ENCODE data around the gene SEPTIN6.
A peak's percentile ranks its signal among the peaks of the same experiment; 100 is the strongest.

SEPTIN6 gene

DNA sequence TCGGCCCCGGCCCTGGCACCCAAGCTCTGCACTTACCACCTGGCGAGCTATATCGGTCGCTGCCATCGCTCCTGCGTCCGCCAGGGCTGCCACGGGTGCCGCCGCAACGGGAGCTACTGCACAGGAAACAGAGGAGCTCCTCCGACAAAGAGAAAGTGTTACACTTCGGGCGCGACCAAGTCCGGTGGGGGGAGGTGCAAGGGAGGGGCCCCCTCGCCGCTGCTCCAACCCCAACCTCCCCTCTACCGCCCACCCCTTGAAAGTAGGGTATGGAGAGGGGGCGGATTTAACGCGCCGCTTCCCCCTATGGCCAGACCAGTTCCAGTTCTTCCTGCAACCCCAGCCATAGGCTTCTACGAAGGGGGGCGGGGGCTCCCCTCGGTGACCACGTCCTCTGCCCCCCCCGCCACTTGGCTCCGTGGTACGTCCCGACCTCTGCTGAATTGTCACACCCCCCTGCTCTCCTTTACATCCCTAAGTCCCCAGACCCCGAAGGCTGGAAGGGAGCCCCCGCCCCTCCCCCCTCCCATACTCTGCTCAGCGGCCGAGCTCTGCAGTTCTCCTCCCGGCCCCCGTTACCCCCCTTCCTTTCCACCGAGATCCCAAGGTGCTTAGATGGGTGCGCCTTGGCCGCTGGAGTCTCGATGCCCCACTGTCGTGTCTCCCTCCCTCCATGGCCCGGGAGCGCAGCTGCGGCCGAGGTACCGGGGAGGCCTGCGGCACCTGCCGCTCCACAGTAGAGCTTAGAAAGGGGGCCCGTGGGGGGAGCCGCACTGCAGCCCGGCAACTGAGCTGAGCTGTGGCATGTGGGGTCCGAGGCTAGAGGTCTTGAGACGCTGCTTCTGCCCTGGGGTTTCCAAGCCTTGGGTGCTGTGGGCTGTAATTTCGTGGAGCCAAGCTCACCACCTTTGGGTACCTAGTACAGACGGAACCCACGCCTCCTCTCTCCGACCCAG lies at the start of gene SEPTIN6:
TSS of gene SEPTIN6 (minus strand) at position 129 of the 956 bp plus-strand sequence. CDS start at position 66, 63 bp downstream.
- DNase-seq (ENCODE audit: low spot score), result peak; percentile 88

DNA sequence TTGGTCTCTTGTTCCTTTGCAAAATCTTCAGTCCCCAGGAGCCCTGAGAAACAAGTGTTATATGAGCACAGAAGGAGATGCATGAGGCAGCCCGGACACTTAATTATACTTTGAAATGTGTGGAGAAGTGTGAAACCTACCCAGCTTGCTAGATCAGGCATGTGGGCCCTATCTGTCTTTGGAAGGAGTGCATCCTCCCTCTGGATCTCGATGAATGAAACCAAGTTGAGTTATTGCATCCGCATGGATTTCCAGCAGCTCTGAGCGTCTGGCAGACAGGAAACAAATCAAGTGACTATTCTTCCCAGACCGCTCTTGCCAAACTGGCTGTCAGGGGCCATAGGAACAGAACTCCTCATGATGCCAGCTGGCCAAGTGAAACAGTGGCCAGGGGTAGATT lies 45.8 kb upstream of the SEPTIN6 start:
- DNase-seq (ENCODE audit: low spot score), result no peak

DNA sequence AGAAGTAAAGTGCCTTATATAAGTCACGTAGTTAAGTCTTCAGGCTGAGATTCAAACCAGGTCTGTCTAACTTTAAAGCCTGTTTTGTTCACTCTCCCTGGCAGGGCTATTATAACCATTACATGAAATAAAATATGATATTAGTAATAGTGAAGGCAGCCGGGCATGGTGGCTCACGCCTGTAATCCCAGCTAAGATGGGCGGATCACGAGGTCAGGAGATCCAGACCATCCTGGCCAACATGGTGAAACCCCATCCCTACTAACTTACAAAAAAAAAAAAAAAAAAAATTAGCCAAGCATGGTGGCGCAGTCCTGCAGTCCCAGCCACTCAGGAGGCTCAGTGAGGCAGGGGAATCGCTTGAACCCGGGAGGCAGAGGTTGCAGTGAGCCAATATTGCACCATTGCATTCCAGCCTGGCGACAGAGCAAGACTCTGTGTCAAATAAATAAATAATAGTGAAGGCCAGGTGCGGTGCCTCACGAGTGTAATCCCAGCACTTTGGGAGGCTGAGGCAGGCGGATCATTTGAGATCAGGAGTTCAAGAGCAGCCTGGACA lies 43.3 kb upstream of the SEPTIN6 start:
- DNase-seq (ENCODE audit: low spot score), result no peak

DNA sequence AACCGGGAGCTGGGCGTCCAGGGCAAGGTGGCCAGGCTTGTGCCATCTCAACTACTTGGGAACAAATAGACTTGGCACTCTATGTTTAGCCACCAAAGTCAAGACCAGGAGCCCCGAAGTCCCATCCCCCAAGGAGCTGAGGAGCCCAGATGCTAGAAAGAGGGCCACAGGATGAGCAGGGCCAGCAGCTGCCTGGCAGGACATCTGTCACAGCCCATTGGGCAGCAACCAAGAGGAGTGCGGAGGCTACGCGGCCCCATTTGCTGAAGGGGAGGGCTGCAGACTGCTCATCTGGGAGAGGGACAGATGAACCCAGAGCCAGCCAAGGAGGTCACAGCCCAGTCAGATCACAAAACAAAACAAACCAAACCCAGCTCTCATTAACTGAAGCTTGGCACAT lies 42.5 kb upstream of the SEPTIN6 start:
- DNase-seq (ENCODE audit: low spot score), result no peak

DNA sequence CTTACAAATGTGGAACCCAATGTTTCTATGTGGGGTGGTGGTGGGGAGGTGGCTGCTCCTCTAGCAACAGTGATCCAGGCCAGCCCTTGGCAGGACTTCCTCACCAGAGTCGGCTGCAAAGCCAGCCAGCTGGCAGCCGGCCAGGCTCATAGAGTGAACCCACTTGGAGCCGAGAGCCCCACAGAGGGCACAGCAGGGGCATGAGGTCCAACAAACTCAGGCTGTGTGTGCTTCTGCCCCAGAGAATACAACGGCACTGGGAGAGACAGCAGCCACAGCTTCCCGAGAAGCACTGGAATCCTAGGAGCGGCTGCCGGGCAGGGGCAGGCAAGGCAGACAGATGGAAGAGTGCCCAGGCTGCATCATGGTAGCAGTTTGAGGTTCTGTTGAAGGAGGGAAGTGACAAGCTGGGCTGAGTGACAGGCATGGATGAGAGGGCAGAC lies 42.0 kb upstream of the SEPTIN6 start:
- no peak for DNase-seq (ENCODE audit: low spot score)

DNA sequence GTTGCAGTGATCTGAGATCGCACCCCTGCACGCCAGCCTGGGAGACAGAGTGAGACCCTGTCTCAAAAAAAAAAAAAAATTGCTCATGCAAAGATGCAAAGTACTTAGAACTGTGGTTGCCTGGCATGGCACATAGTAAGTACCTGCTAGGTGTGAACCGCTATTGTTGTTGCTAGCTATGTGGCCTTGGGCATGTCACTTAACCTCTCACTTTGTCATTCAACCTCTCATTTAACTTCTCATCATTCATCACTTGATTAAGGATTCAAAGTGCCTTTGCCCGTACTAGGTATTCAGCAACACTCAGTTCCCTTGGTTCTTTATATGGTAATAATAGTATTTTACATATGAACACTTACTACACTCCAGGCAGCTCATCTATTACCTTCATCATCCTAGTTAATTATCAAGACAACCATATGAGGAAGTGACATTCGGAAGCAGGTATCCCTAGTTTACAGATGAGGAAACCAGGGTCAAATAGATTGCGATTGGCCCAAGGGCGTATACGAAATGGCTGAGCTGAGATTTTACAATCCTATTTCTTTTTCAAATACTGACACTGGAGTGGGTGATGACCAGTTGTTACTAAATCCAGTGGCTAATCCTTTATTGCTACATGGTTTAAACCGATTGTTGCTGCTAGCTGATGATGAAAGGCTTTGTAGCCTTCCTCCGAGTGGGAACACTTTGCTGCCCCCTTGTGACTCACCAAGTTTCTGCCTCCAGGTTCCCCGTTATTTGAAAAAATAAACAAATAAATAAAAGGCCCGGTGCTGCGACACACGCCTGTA lies 36.6 kb upstream of the SEPTIN6 start:
- DNase-seq (ENCODE audit: low spot score), result peak; percentile 74

DNA sequence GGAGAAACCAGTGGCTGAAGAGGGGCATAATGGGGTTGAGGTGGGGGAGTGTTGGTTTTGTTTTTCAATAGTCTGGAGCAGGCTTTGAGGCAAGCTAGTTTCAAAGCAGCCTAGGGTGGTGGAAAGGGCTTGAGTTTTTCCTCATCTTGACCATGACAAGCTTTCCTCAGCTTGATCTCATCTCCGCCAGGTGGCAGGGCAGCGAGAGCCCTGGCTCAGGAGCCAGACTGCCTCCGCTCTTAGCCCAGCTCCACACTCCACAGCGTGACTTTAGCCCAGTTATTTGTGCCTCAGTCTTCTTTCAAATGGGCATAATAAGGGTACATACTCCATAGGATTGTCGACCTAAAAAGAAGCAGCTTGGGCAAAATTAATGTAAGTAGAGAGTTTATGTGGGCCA lies 35.5 kb upstream of the SEPTIN6 start:
- DNase-seq (ENCODE audit: low spot score), result no peak

DNA sequence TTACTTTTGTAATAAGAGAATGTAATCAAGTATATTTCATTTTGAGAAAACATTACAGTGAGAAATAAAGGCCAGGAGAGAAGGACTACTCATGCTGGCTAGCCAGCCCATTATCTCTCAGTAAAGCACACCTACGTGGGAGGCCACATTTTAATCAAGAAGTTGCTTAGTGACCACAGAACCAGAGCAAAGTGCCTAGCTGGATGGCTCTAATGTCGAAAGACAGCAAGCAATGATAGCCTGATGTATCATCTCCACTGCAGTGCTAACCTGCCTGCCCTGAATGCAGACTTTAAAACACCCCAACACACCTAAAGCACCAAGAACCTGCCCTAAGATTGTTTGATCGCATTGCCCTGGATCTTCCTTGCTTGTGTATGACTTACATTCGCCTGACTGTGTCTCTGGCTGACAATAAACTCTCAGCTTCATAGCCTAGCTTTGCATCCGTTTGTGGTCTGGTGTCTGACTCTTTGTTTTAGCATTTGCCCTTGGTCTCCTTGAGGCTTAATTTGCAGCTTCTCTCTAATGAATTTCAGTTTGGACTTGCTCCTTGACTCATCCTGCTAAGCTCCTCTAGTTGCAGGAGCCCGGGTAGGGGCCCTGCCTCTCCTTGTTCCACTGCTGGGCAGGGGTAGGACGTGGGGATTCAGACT lies 34.1 kb upstream of the SEPTIN6 start:
- DNase-seq (ENCODE audit: low spot score), result peak; percentile 49

DNA sequence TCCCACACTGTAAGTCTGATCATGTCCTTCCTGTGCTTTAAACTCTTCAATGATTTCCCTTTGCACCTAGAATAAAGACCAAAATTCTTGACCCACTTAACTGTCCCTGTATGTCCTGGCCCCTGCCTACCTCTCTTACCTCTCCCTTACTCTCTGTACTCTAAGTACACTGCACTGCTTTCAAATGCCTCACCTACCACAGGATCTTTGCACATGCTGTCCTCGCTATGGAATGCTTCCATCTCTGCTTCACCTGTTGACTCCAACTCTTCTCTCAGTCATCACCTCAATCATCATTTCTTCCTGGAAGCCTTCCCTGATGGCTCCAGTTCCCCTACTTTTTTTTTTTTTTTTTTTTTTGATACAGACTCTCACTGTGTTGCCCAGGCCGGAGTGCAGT lies 29.0 kb upstream of the SEPTIN6 start:
- no peak for DNase-seq (ENCODE audit: low spot score)

DNA sequence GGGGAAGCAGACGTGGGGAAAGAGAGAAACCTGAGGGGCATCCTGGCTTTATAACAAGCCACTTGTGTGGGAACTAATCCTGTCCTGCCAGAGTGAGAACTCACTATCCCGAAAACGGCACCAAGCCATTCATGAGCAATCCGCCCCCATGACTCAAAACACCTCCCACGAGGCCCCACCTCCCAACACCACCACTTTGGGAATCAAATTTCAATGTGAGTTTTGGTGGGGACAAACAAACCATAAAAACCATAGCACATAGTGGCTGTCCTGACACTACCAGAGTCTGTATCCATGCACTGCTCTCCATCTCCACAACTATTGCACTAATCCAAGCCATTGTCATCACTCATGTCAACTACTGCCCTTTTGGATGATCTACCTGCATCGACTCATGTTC lies 28.5 kb upstream of the SEPTIN6 start:
- DNase-seq (ENCODE audit: low spot score), result no peak

DNA sequence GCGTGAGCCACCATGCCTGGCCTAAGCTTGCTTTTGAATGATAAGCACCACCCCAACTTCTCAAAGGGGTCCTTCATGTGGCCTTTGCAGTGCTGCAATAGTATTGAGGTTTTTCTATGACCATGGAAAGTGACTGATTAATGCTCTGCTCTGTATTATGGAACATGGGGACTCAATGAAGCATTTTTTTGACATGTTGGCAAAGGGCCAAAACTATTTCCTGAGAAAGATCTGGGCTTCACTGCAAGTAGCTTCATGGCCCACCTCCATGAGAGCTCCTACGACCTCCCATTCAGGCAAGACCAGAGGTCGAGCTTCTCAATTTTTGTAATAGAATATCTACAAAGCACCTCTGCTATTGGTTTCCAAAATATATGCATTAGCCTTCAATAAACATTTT lies 16.7 kb upstream of the SEPTIN6 start:
- no peak for DNase-seq (ENCODE audit: low spot score)

DNA sequence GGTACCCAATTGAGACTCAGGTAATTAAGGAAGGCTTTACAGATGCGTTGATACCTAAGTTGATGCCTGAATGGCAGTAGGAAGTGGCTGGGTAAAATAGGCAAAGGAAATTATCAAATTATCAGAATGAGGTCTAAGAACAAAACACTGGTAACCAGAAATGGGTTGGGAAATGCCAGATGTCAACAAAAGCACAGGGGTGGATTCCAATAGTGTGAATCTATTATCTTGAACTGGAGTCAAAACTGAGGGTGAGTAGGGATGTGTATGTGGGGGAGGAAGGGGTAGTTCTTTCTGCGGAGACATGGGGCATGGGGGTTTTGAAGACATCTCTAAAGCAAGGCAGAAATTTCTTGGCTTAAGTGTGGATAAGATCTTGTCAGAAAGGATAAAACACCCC lies 16.0 kb upstream of the SEPTIN6 start:
- no peak for DNase-seq (ENCODE audit: low spot score)

DNA sequence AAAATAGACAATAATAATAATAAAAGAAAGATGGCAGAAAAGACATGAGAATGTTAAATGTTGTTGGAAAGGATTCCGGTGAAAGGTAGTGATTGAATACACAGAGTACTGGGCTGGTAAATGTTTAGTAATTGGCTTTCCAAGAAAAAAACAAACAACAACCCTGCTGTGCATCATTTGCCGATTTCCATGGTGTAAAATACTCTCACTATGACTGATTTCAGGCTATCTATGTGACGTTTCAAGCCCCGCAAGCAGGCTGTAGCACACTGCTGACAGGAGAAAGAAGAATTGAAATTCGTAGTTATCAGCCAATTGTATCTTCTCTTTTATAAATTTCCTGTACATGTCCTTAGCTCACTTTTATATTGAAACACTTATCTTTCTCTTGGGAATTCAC lies 13.6 kb upstream of the SEPTIN6 start:
- DNase-seq (ENCODE audit: low spot score), result no peak

DNA sequence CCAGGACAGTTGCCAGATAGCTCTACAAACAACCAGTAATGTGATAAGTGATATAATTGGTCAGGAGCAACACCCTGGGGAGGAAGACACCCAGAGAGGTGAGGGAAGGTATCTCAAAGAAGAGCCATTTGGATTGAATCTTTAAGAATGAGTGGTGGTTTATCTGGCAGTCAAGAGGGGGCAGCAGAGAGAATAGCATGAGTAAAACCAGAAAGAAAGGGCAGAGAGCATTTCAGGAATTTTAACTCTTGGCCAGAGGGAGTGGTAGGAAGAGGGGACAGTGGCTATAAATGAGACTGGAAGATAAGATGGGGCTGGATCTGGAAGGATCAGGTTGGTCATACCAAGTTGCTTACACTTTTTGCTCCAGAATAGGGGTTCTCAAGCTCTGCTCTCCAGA lies 5.9 kb upstream of the SEPTIN6 start:
- DNase-seq (ENCODE audit: low spot score), result peak; percentile 51

DNA sequence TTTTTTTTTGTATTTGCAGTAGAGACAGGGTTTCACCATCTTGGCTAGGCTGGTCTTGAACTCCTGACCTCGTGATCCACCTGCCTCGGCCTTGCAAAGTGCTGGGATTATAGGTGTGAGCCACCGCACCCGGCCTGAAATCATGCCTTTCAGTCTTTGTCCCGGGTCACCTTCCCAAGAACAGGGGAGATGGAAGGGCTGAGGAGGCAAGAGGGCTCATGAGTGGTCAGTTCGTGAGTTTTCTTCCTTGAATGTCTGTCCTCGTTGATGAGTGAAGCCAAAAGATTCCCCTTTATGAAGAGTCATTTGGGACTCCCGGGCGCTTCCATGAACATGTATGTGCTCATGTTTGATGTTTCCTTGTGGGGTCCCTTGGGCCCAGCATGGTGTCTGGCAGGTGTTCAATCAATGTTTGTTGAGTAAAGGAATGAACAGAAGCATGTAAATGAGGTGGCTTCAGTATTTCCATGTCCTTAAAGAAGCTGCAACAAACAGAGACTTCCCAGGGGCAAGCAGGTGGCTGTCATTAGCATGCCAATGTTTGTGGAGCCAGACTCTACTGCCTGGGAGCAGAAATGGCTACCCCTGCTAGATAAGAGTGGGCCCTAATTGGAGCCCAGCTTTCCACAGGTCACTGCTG lies 3.4 kb upstream of the SEPTIN6 start:
- DNase-seq (ENCODE audit: low spot score), result no peak

DNA sequence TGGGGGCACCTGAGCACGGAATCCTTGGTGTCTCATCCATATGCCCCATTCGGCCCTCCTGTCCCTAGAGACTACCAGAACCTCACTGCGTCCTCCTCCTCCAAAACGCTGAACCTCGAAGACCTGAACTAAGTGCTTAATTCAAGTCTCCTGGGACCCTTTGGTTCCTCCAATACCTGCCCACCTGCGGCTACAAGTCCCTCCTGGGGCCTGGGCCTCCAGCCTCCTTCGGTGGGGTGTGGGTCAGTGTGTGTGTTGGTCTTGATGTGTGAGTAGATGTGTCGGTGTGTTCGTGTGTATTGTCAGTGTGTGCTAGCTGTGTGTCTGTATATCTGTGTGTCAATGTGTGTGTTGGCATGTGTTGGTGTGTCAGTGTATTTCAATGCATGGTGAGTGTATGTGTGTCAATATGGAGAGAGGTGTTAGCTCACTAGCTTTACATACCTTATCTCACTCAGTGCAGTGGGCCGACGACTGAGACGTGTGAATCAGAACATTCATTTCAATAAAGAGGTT lies 2.6 kb upstream of the SEPTIN6 start:
- DNase-seq (ENCODE audit: low spot score), result no peak

DNA sequence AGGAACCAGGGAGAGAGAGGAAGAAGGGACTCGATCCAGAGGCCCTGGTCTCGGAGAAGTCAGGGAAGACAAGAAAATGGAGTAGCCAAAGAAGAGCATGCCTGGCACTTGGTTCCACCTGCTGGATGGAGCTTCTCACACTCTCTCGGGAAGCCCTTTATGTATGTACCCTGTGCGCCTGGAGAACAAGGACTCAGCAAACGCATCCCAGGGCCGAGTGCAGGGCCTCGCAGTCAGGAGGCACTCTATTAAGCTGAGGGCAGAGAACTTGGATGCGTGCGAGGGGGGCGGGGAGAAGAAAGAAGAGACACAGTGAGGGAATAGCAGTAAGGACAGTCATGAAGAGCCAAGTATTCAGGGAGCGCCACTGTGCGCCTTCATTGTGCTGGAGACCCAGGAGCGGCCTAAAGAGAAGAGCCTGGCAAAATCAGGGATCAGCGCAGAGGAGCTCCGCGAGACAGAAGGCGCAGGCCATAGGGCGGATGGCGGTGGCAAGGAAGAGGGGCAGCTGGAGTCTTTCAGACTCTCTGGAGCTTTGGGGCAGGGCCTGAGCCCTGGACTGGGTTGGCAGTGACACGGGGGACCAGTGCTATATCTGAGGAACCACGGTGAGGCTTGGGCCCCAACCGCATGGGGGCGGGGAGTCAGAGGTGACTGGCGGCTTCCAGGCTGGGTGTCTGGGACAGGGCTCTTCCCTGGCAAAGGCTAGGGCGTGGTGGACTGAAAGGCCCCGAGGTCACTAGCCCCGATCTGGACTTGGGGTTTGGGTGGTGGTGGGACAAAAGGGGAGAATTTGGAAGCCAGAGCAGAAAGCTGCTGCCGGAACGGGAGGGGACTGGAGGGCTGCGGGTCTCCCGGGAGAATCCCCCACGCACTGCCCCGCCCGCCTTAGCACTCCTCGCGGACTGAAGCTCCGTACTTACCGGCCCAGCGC lies 1.9 kb upstream of the SEPTIN6 start:
- no peak for DNase-seq (ENCODE audit: low spot score)

DNA sequence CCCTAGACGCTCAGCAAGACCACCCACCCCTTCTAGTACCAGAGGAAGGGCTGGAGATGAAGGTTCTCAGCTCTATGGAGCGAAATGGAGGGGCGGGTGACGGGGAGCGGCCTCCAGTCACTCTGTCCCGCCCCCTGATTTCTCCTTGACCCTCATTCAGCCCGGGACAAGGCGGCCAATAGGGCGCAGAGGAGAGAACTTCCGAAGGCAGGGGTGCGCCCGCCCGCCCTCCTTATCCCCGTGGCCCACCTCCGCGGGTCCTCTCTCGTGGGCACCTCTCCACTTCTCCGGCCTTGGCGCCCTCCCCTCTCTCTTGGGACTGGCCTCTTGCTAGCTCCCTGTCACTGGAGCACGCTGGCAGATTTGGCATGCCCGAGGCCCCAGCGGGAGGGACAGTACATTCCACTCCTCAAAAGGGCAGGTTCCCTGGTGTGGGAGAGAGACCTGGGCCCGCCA lies 1.1 kb upstream of the SEPTIN6 start:
- no peak for DNase-seq (ENCODE audit: low spot score)

DNA sequence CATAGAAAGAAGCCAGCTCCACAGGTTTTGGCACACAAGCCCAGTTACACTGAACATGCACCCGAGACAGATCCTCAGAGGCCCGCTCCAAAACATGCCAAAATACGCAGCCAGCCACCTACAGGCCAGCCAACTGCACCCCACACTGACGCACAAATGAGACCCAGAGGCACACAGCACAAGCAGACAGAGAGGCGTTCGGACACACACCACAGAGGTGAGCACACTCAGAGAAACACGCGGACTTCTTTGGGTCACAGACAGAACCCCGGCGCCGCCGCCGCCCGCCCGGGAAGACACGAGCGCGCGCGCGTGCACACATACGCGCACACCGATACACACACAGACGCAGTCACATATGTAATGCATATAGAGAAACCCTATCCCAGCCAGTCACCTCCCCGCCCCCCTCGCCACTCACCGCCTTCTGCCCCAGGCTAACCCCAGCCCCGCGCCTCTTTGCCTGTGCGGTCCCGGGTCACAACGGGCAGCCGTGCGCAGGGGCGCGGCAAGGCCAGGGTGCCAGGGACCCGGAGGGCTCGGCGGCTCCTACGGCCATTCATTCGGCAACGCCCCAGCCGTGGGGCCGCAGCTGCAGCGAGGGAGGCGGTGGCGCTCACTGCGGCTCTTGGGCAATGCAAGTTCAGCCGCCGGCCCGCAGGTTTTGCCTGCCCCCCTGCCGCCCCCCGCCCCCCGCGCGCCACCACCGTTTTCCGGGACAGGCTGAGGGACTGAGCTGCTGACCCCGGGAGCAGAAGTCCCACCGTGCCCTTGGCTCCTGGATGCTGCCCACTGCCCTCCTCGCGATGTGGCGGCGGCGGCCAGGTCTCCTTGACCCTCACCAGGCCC lies 553 bp downstream of the SEPTIN6 start:
- DNase-seq (ENCODE audit: low spot score), result peak; percentile 61
